Measurements from ENCODE around the gene ATP2C2.
A peak's percentile ranks its signal among the peaks of the same experiment; 100 is the strongest.

GRCh38 chr16:84398701-84399100, 30.4 kb downstream of the ATP2C2 start:
- TF ChIP-seq, protein P1, sequence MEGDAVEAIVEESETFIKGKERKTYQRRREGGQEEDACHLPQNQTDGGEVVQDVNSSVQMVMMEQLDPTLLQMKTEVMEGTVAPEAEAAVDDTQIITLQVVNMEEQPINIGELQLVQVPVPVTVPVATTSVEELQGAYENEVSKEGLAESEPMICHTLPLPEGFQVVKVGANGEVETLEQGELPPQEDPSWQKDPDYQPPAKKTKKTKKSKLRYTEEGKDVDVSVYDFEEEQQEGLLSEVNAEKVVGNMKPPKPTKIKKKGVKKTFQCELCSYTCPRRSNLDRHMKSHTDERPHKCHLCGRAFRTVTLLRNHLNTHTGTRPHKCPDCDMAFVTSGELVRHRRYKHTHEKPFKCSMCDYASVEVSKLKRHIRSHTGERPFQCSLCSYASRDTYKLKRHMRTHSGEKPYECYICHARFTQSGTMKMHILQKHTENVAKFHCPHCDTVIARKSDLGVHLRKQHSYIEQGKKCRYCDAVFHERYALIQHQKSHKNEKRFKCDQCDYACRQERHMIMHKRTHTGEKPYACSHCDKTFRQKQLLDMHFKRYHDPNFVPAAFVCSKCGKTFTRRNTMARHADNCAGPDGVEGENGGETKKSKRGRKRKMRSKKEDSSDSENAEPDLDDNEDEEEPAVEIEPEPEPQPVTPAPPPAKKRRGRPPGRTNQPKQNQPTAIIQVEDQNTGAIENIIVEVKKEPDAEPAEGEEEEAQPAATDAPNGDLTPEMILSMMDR (IDR thresholded peaks at IDR 0.05), result no peak
- TF ChIP-seq POLR2AphosphoS5 (IDR thresholded peaks at IDR 0.05), result peak in 1 of 4 donors; percentile 9
- no peak for TF ChIP-seq POLR2A (IDR thresholded peaks at IDR 0.05)
